HEK293 (cell line): ENCODE results near the gene AR.

Experiments used
- CTCF ChIA-PET: fragments of 350-600 bp; formaldehyde crosslinking; extraction: SDS; loops from one replicate; lab custom pipeline; 2021; ENCODE audit warnings: antibody characterized with exemption; lab: Yijun Ruan, JAX
- POLR2A ChIA-PET: fragments of 300-600 bp; formaldehyde crosslinking; extraction: SDS; loops from one replicate; lab custom pipeline; 2020; ENCODE audit warnings: antibody characterized with exemption, inconsistent platforms; lab: Yijun Ruan, JAX
- H3K27ac ChIP-seq: fragments of 200-500 bp; sonication (Bioruptor generic); 2 replicates; pipeline ENCODE4 v1.5.1; 2014; ENCODE audit warnings: low read depth, low read length, control low read depth, inconsistent platforms; ENCODE audit errors: extremely low read depth
- H3K36me3 ChIP-seq, 2 experiments: fragments of 200-500 bp in 1 of 2; sonication (Bioruptor generic) in 1 of 2; 1 replicate in 1 of 2; 2 replicates in 1 of 2; pipeline ENCODE4 v1.5.1; 2014 to 2017; ENCODE audit warnings: inconsistent platforms in 2 of 2, low read length in 2 of 2; ENCODE audit not compliant: control insufficient read depth in 2 of 2, insufficient read depth in 1 of 2
- H3K4me1 ChIP-seq: fragments of 200-500 bp; sonication (Bioruptor generic); 2 replicates; pipeline ENCODE4 v1.5.1; 2014; ENCODE audit warnings: mild to moderate bottlenecking, low read length, inconsistent platforms; ENCODE audit not compliant: control insufficient read depth, insufficient read depth
- H3K4me3 ChIP-seq: 2 replicates; pipeline ENCODE4 v1.5.1; 2011; ENCODE audit warnings: low read depth, mild to moderate bottlenecking, control low read depth, low read length, moderate library complexity
- H3K9me3 ChIP-seq: fragments of 200-500 bp; sonication (Bioruptor generic); 2 replicates; pipeline ENCODE4 v1.5.1; 2014; ENCODE audit warnings: low read depth, low read length, inconsistent platforms; ENCODE audit not compliant: control insufficient read depth, insufficient read depth
- AEBP2 ChIP-seq: fragments of 450-650 bp; formaldehyde crosslinking; IDR thresholded peaks from 2 replicates; pipeline ENCODE4 v1.5.1; 2016; ENCODE audit warnings: missing biosample characterization, missing genetic modification characterization, borderline replicate concordance
- BCL6B ChIP-seq: fragments of 450-650 bp; formaldehyde crosslinking; IDR thresholded peaks from 2 replicates; pipeline ENCODE4 v1.5.1; 2017; ENCODE audit warnings: missing biosample characterization, missing genetic modification characterization
- GLIS1 ChIP-seq: fragments of 450-650 bp; formaldehyde crosslinking; IDR thresholded peaks from 2 replicates; pipeline ENCODE4 v1.5.1; 2016; ENCODE audit warnings: missing biosample characterization, missing genetic modification characterization
- HOXD13 ChIP-seq: sonication (generic); formaldehyde crosslinking; IDR thresholded peaks from 2 replicates; pipeline ENCODE4 v1.8.0; 2022; ENCODE audit warnings: missing genetic modification reagents, borderline replicate concordance
- ZFHX2 ChIP-seq: fragments of 450-650 bp; formaldehyde crosslinking; conservative IDR thresholded peaks from 2 replicates; pipeline ENCODE4 v1.5.1; 2016; ENCODE audit warnings: missing biosample characterization, missing genetic modification characterization
- ZFP41 ChIP-seq: fragments of 450-650 bp; formaldehyde crosslinking; IDR thresholded peaks from 2 replicates; pipeline ENCODE4 v1.5.1; 2016; ENCODE audit warnings: missing biosample characterization, missing genetic modification characterization, borderline replicate concordance
- ZNF221 ChIP-seq: fragments of 450-650 bp; formaldehyde crosslinking; IDR thresholded peaks from 2 replicates; pipeline ENCODE4 v1.5.1; 2017; ENCODE audit warnings: missing biosample characterization, missing genetic modification characterization, borderline replicate concordance
- ZNF223 ChIP-seq: fragments of 450-650 bp; formaldehyde crosslinking; IDR thresholded peaks from 2 replicates; pipeline ENCODE4 v1.5.1; 2016; ENCODE audit warnings: missing biosample characterization, missing genetic modification characterization
- ZNF248 ChIP-seq: fragments of 450-650 bp; formaldehyde crosslinking; IDR thresholded peaks from 2 replicates; pipeline ENCODE4 v1.5.1; 2017; ENCODE audit warnings: missing biosample characterization, missing genetic modification characterization
- ZNF280C ChIP-seq: fragments of 450-650 bp; formaldehyde crosslinking; IDR thresholded peaks from 2 replicates; pipeline ENCODE4 v1.5.1; 2016; ENCODE audit warnings: missing biosample characterization, missing genetic modification characterization
- ZNF280D ChIP-seq: fragments of 450-650 bp; formaldehyde crosslinking; IDR thresholded peaks from 2 replicates; pipeline ENCODE4 v1.5.1; 2016; ENCODE audit warnings: missing biosample characterization, missing genetic modification characterization
- ZNF416 ChIP-seq: fragments of 450-650 bp; formaldehyde crosslinking; IDR thresholded peaks from 2 replicates; pipeline ENCODE4 v1.5.1; 2016; ENCODE audit warnings: missing biosample characterization, missing genetic modification characterization
- ZNF48 ChIP-seq: fragments of 450-650 bp; formaldehyde crosslinking; IDR thresholded peaks from 2 replicates; pipeline ENCODE4 v1.5.1; 2016; ENCODE audit warnings: missing biosample characterization, missing genetic modification characterization
- ZNF521 ChIP-seq: fragments of 450-650 bp; formaldehyde crosslinking; IDR thresholded peaks from 2 replicates; pipeline ENCODE4 v1.5.1; 2017; ENCODE audit warnings: missing biosample characterization, mild to moderate bottlenecking, missing genetic modification characterization
- ZNF529 ChIP-seq: fragments of 450-650 bp; formaldehyde crosslinking; IDR thresholded peaks from 2 replicates; pipeline ENCODE4 v1.5.1; 2017; ENCODE audit warnings: missing genetic modification characterization, missing biosample characterization; ENCODE audit not compliant: insufficient replicate concordance
- ZNF549 ChIP-seq: fragments of 450-650 bp; IDR thresholded peaks from 2 replicates; pipeline ENCODE4 v1.5.1; 2018; ENCODE audit warnings: missing biosample characterization, missing genetic modification characterization, mild to moderate bottlenecking, inconsistent platforms, moderate library complexity
- ZNF707 ChIP-seq: fragments of 450-650 bp; formaldehyde crosslinking; IDR thresholded peaks from 2 replicates; pipeline ENCODE4 v1.5.1; 2016; ENCODE audit warnings: missing biosample characterization, missing genetic modification characterization
- ZNF776 ChIP-seq: fragments of 450-650 bp; formaldehyde crosslinking; IDR thresholded peaks from 2 replicates; pipeline ENCODE4 v1.5.0; 2017; ENCODE audit warnings: missing biosample characterization, missing genetic modification characterization, borderline replicate concordance
- ZNF777 ChIP-seq: fragments of 450-650 bp; formaldehyde crosslinking; IDR thresholded peaks from 2 replicates; pipeline ENCODE4 v1.5.1; 2017; ENCODE audit warnings: missing biosample characterization, missing genetic modification characterization, borderline replicate concordance
- ZNF830 ChIP-seq: fragments of 450-650 bp; IDR thresholded peaks from 2 replicates; pipeline ENCODE4 v1.5.0; 2018; ENCODE audit warnings: missing biosample characterization, missing genetic modification characterization, low read depth, mild to moderate bottlenecking, moderate library complexity
- ZSCAN4 ChIP-seq: fragments of 450-650 bp; formaldehyde crosslinking; IDR thresholded peaks from 2 replicates; pipeline ENCODE4 v1.5.1; 2017; ENCODE audit warnings: missing biosample characterization, missing genetic modification characterization

The AR gene

GRCh38 chrX:67574696-67575095, 30.9 kb downstream of the AR start:
- H3K27ac ChIP-seq = no peak overlapping the region
- POLR2A ChIA-PET = no interaction called here
- CTCF ChIA-PET = interaction anchor here (0.8 to 1.2 kb wide), 2 partner anchors 19 to 674 kb away, joined by 3 to 4 read pairs; no protein-coding TSS in a partner anchor

GRCh38 chrX:67582436-67582835, 38.6 kb downstream of the AR start:
- ChIA-PET POLR2A (no interaction called here), CTCF (interaction anchor here (0.7 kb wide), 1 partner anchor 17 kb away, joined by 3 read pairs; no protein-coding TSS in a partner anchor)
- Histone ChIP-seq H3K36me3 (no peaks in the 10 kb centered on the region), H3K4me3 (no peak overlapping the region), H3K9me3 (no peaks in the 10 kb centered on the region), H3K27ac (no peak overlapping the region), H3K4me1 (no peaks in the 10 kb centered on the region)
- TF ChIP-seq ZNF416 (tag by site-specific recombination) (no peak), ZNF280D (no peak), ZFP41 (tag by site-specific recombination) (no peak)

More at GRCh38 chrX:67574696-67575095, 30.9 kb downstream of the AR start:
- Histone ChIP-seq H3K9me3 (peaks cover 3% of the 10 kb centered on the region; the same call in 1 of the 2 replicates), H3K4me3 (no peak overlapping the region), H3K36me3 (no peaks in the 10 kb centered on the region), H3K4me1 (no peaks in the 10 kb centered on the region)
- TF ChIP-seq BCL6B (tag by site-specific recombination) = no peak
- TF ChIP-seq ZFHX2 (tag by site-specific recombination) = no peak
- TF ChIP-seq ZNF776 (tag by site-specific recombination) = no peak
- no peak for TF ChIP-seq ZNF223
- TF ChIP-seq ZNF529 (tag by site-specific recombination) = no peak
- no peak for TF ChIP-seq ZNF48 (tag by site-specific recombination)
- TF ChIP-seq ZNF521 = no peak
- TF ChIP-seq ZNF777 (tag by site-specific recombination) = no peak
- no peak for TF ChIP-seq ZNF707
- no peak for TF ChIP-seq AEBP2
- TF ChIP-seq GLIS1 (tag by site-specific recombination) = no peak
- TF ChIP-seq ZSCAN4 = no peak
- TF ChIP-seq ZNF830 (tag by site-specific recombination) = no peak
- no peak for TF ChIP-seq ZNF549 (tag by site-specific recombination)
- no peak for TF ChIP-seq ZNF248 (tag by site-specific recombination)
- no peak for TF ChIP-seq ZNF280C (tag by site-specific recombination)
- TF ChIP-seq ZNF221 (tag by site-specific recombination) = no peak
- no peak for TF ChIP-seq HOXD13
